Trophoblast cell (in vitro differentiated cells and primary cell): ENCODE data around the gene TLL2.

Experiments used
- DNase-seq, 2 donors: peaks; one replicate each; pipeline ENCODE4 v3.0.0-alpha.2; 2016
- H2AFZ ChIP-seq: 2 replicates; pipeline ENCODE4 v1.6.1; 2013; ENCODE audit warnings: low read length, moderate library complexity, mild to moderate bottlenecking; ENCODE audit not compliant: insufficient read depth, poor library complexity
- H2AK5ac ChIP-seq: 2 replicates; pipeline ENCODE4 v1.6.1; 2013; ENCODE audit warnings: mild to moderate bottlenecking, low read length
- H2BK120ac ChIP-seq: 2 replicates; pipeline ENCODE4 v1.6.1; 2013; ENCODE audit warnings: low read length, mild to moderate bottlenecking, moderate library complexity; ENCODE audit not compliant: insufficient read depth, poor library complexity
- H2BK12ac ChIP-seq: 2 replicates; pipeline ENCODE4 v1.6.1; 2013; ENCODE audit warnings: mild to moderate bottlenecking, low read length, moderate library complexity
- H2BK5ac ChIP-seq: 2 replicates; pipeline ENCODE4 v1.6.1; 2013; ENCODE audit warnings: low read length, low read depth, moderate library complexity, mild to moderate bottlenecking; ENCODE audit not compliant: poor library complexity
- H3K14ac ChIP-seq: 2 replicates; pipeline ENCODE4 v1.6.1; 2013; ENCODE audit warnings: mild to moderate bottlenecking, low read length
- H3K18ac ChIP-seq: 2 replicates; pipeline ENCODE4 v1.6.1; 2013; ENCODE audit warnings: mild to moderate bottlenecking, low read length
- H3K23ac ChIP-seq: 2 replicates; pipeline ENCODE4 v1.6.1; 2013; ENCODE audit warnings: low read length
- H3K27ac ChIP-seq: 2 replicates; pipeline ENCODE4 v1.5.1; 2013; ENCODE audit warnings: low read depth, mild to moderate bottlenecking, inconsistent platforms, low read length, moderate library complexity
- H3K27me3 ChIP-seq: 2 replicates; pipeline ENCODE4 v1.6.1; 2013; ENCODE audit warnings: inconsistent platforms, mild to moderate bottlenecking, low read length, moderate library complexity; ENCODE audit not compliant: insufficient read depth
- H3K36me3 ChIP-seq, 2 experiments: 1 replicate in 1 of 2; 2 replicates in 1 of 2; pipeline ENCODE4 v1.6.1; 2013; ENCODE audit warnings: low read length in 2 of 2, mild to moderate bottlenecking in 2 of 2, moderate library complexity in 1 of 2; ENCODE audit not compliant: insufficient read depth in 2 of 2, control insufficient read depth in 1 of 2
- H3K4ac ChIP-seq: 2 replicates; pipeline ENCODE4 v1.6.1; 2013; ENCODE audit warnings: low read depth, mild to moderate bottlenecking, low read length, moderate library complexity
- H3K4me1 ChIP-seq, 2 experiments: 1 replicate in 1 of 2; 2 replicates in 1 of 2; pipeline ENCODE4 v1.6.1; 2013; ENCODE audit warnings: low read length in 2 of 2, mild to moderate bottlenecking in 2 of 2, moderate library complexity in 1 of 2; ENCODE audit not compliant: insufficient read depth in 2 of 2, control insufficient read depth in 1 of 2
- H3K4me2 ChIP-seq: 2 replicates; pipeline ENCODE4 v1.6.1; 2013; ENCODE audit warnings: inconsistent platforms, mild to moderate bottlenecking, low read length, moderate library complexity
- H3K4me3 ChIP-seq: 2 replicates; pipeline ENCODE4 v1.5.1; 2013; ENCODE audit warnings: mild to moderate bottlenecking, low read depth, low read length, inconsistent platforms
- H3K79me1 ChIP-seq: one replicate; pipeline ENCODE4 v1.6.1; 2013; ENCODE audit warnings: low read length
- H3K79me2 ChIP-seq: 2 replicates; pipeline ENCODE4 v1.6.1; 2013; ENCODE audit warnings: low read length, mild to moderate bottlenecking; ENCODE audit not compliant: control insufficient read depth, insufficient read depth, poor library complexity
- H3K9ac ChIP-seq: 2 replicates; pipeline ENCODE4 v1.6.1; 2013; ENCODE audit warnings: mild to moderate bottlenecking, low read length
- H3K9me3 ChIP-seq: 2 replicates; pipeline ENCODE4 v1.6.1; 2013; ENCODE audit warnings: low read depth, mild to moderate bottlenecking, control low read depth, inconsistent platforms, low read length; ENCODE audit not compliant: insufficient read depth
- H4K12ac ChIP-seq: 2 replicates; pipeline ENCODE4 v1.6.1; 2013; ENCODE audit warnings: low read depth, mild to moderate bottlenecking, low read length, moderate library complexity
- H4K8ac ChIP-seq: 2 replicates; pipeline ENCODE4 v1.6.1; 2013; ENCODE audit warnings: low read depth, mild to moderate bottlenecking, low read length, moderate library complexity
- H4K91ac ChIP-seq: one replicate; pipeline ENCODE4 v1.6.1; 2013; ENCODE audit warnings: low read depth, mild to moderate bottlenecking, low read length, moderate library complexity
- WGBS: extraction: QIAGEN DNeasy Blood & Tissue Kit; methylation state at CpG from one replicate; pipeline ENCODE4 v1.1.7; 2013; ENCODE audit warnings: missing lambda C conversion rate; ENCODE audit not compliant: insufficient read length, insufficient coverage; ENCODE audit errors: extremely low coverage; 5-methylcytosine and 5-hydroxymethylcytosine counted together

Gene TLL2

GRCh38 chr10:96367470-96367869 is 146.3 kb downstream of the TLL2 start:
- no peak overlapping the region for H4K12ac ChIP-seq
- no peaks in the 10 kb centered on the region for H3K27me3 ChIP-seq
- DNase-seq: no peak
- H3K18ac ChIP-seq: no peak overlapping the region
- no peak overlapping the region for H3K9ac ChIP-seq
- H2BK5ac ChIP-seq: no peak overlapping the region
- WGBS: no CpG with 5 or more reads among the region's 4 CpGs
- H3K79me1 ChIP-seq: peaks cover 2% of the 10 kb centered on the region
- H3K4me1 ChIP-seq: peaks cover 2% of the 10 kb centered on the region in 2 experiments
- H3K14ac ChIP-seq: no peak overlapping the region
- H2BK12ac ChIP-seq: no peak overlapping the region
- H3K4me3 ChIP-seq: no peak overlapping the region
- no peak overlapping the region for H4K91ac ChIP-seq
- H3K27ac ChIP-seq: no peak overlapping the region
- H3K4ac ChIP-seq: no peak overlapping the region
- H3K9me3 ChIP-seq: peaks cover 2% of the 10 kb centered on the region
- no peak overlapping the region for H3K4me2 ChIP-seq
- no peak overlapping the region for H4K8ac ChIP-seq
- H2AK5ac ChIP-seq: no peak overlapping the region
- no peak overlapping the region for H2BK120ac ChIP-seq
- no peak overlapping the region for H3K23ac ChIP-seq
- H2AFZ ChIP-seq: no peak overlapping the region
- no peaks in the 10 kb centered on the region for H3K79me2 ChIP-seq
- no peaks in the 10 kb centered on the region for H3K36me3 ChIP-seq

DNA sequence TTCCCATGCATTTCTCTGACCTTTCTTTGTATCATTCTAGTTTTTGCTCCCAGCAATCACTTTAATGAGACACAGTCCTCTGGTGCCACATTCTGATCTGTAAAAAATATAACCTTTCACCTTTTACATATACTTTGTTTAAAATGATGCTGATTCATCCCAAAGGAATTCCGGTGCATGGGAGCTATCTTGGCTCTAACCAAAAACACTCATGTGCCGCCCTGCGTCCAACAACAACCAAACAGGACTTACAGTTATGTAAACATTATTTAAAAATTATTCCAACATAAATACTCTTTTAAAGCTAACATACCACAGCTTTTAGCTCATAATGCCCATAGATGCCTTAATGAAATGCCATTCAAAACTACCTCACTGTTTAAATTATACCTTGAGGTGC is 147.2 kb downstream of the TLL2 start:
- Histone ChIP-seq H3K4me1 (peaks cover 2% of the 10 kb centered on the region in 2 experiments), H2BK12ac (no peak overlapping the region), H3K27ac (no peak overlapping the region), H3K4ac (no peak overlapping the region), H2BK120ac (no peak overlapping the region), H3K9ac (no peak overlapping the region), H3K4me3 (no peak overlapping the region), H3K4me2 (no peak overlapping the region), H4K12ac (no peak overlapping the region), H3K23ac (no peak overlapping the region), H3K79me2 (no peaks in the 10 kb centered on the region), H2AFZ (no peak overlapping the region), H2AK5ac (no peak overlapping the region), H3K79me1 (peaks cover 2% of the 10 kb centered on the region), H4K8ac (no peak overlapping the region), H3K14ac (no peak overlapping the region), H3K9me3 (peaks cover 2% of the 10 kb centered on the region), H3K27me3 (no peaks in the 10 kb centered on the region), H2BK5ac (no peak overlapping the region), H3K18ac (no peak overlapping the region), H4K91ac (no peak overlapping the region), H3K36me3 (no peaks in the 10 kb centered on the region)
- no CpG with 5 or more reads among the region's 3 CpGs for WGBS
- DNase-seq: peak in 1 of 2 donors; percentile 47

DNA sequence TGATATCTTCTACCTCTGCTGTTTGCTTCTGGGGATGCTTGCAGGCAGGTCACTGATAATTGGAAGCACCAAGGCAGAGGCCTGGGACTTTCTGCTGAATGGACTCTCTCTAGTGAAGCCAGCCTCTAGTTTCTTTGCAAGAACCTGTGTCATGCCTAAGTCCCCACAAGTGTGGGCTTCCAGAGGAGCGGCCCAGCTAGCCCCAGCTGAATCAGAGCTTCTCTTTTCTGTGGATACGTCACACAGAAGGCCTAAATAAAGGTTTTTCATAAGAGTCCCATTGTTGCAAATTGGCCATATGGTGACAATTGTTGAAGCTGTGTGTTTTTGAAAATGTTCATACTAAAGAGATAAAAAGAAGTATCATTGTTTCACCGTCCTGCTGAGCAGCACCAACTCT is 148.2 kb downstream of the TLL2 start:
- H2BK120ac ChIP-seq: no peak overlapping the region
- H3K23ac ChIP-seq: no peak overlapping the region
- H3K9ac ChIP-seq: no peak overlapping the region
- H3K36me3 ChIP-seq: no peaks in the 10 kb centered on the region
- no peaks in the 10 kb centered on the region for H3K79me2 ChIP-seq
- no peak overlapping the region for H3K27ac ChIP-seq
- no peak overlapping the region for H3K4ac ChIP-seq
- peaks cover 2% of the 10 kb centered on the region for H3K9me3 ChIP-seq
- H2AK5ac ChIP-seq: no peak overlapping the region
- no peak overlapping the region for H3K18ac ChIP-seq
- no peak for DNase-seq
- no peak overlapping the region for H3K4me3 ChIP-seq
- no peak overlapping the region for H3K4me2 ChIP-seq
- peaks cover 2% of the 10 kb centered on the region in 2 experiments for H3K4me1 ChIP-seq
- no peak overlapping the region for H3K14ac ChIP-seq
- H3K27me3 ChIP-seq: no peaks in the 10 kb centered on the region
- WGBS: no CpG with 5 or more reads among the region's 3 CpGs
- no peak overlapping the region for H2BK12ac ChIP-seq
- H2AFZ ChIP-seq: no peak overlapping the region
- H4K12ac ChIP-seq: no peak overlapping the region
- H4K91ac ChIP-seq: no peak overlapping the region
- H4K8ac ChIP-seq: no peak overlapping the region
- H3K79me1 ChIP-seq: peaks cover 2% of the 10 kb centered on the region
- no peak overlapping the region for H2BK5ac ChIP-seq

DNA sequence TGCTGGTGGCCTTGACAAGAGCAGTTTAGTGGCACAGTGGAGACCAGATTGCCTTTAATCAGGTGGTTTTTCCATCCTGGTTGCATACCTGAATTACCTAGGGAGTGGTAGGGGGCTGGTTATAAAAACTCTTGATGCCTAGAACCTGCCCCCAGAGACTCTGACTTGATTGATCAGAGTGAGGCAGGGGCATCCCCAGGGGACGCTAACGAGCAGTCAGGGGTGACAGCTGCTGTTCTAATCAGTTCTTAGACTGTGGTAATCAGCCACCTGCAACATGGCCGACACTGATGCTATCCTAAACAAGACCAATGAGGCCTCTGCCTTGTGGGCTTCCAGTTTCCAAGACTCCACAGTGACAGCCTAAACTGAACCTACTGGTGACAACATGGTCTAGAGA is 153.0 kb downstream of the TLL2 start:
- Histone ChIP-seq H3K9ac (no peak overlapping the region), H2BK120ac (no peak overlapping the region), H3K4me1 (no peaks in the 10 kb centered on the region), H3K27me3 (no peaks in the 10 kb centered on the region), H3K79me2 (no peaks in the 10 kb centered on the region), H3K23ac (no peak overlapping the region), H3K36me3 (no peaks in the 10 kb centered on the region), H2BK12ac (no peak overlapping the region), H4K12ac (no peak overlapping the region), H2AK5ac (no peak overlapping the region), H3K4ac (no peak overlapping the region), H3K4me2 (no peak overlapping the region), H3K14ac (no peak overlapping the region), H4K91ac (no peak overlapping the region), H4K8ac (no peak overlapping the region), H3K9me3 (peaks cover 2% of the 10 kb centered on the region), H3K27ac (no peak overlapping the region), H3K79me1 (no peaks in the 10 kb centered on the region), H3K4me3 (no peak overlapping the region), H2BK5ac (no peak overlapping the region), H2AFZ (no peak overlapping the region), H3K18ac (no peak overlapping the region)
- no CpG with 5 or more reads among the region's 3 CpGs for WGBS
- DNase-seq: no peak
